GM19372 (cell line): ENCODE measurements around the gene ARHGAP1.
A peak's percentile ranks its signal among the peaks of the same experiment; 100 is the strongest.

Experiments
- ATAC-seq: cut with Tn5 transposase; IDR thresholded peaks from one replicate; pipeline ENCODE4 v1.9.1; 2021; ENCODE audit warnings: mild to moderate bottlenecking, low read depth, moderate library complexity; ENCODE audit not compliant: unreplicated experiment

Gene ARHGAP1

GRCh38 chr11:46700241-46701077 lies at the start of gene ARHGAP1, which contains the start of gene ZNF408:
Gene ARHGAP1 (minus strand): TSS chr11:46700619. CDS start chr11:46696107, 4,512 bp downstream.
Gene ZNF408 (plus strand): TSS chr11:46701031. CDS start chr11:46701048, 17 bp downstream.
- peak; percentile 91 for ATAC-seq

DNA sequence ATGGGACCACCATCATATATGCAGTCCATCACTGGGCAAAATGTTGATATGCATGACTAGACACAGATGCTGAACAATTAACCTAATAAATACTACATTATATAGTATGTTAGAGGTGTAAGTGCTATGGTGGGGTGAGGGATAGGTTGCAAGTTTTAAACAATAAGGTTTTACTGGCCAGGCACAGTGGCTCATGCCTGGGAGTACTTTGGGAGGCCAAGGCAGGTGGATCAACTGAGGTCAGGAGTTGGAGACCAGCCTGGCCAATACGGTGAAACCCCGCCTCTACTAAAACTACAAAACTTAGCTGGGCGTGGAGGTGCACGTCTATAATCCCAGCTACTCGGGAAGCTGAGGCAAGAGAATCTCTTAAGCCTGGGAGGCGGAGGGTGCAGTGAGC lies 46.7 kb upstream of the ARHGAP1 start:
- no peak for ATAC-seq

DNA sequence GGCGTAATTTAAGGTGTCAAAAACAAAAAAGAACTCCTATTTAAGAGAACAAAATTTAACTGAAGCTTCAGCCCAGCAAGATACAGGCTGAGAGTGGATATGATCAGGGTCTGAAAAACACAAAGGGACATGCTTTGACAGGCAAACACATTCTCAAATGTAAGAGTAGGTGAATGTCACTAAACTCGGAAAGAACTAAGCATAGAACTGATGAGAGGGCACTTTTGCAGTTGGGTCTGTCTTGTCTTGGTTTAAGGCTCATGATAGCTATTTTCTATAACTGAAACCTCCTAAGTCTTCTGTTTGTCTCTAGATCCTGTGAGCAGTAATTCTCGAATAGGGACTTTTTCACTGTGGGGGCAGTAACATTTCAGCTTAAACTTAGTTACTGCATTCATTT lies 45.6 kb upstream of the ARHGAP1 start:
- no peak for ATAC-seq

DNA sequence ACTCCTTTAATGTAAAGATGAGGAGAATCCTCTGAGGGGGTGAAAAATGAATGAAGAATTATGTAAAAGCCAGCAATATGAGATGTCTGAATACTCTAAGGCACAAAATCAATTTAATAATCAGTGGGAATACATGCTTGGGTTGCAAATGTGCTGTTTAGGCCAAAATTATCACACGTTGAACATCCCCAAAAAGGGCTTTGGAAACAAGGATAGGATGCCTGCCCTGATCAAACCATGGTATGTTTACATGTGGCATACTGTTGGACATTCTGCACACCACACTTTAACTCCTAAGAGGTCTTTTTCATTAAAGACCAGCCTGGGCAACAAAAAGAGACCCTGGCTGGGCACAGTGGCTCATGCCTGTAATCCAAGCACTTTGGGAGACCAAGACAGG lies 44.9 kb upstream of the ARHGAP1 start:
- no peak for ATAC-seq

- no peak for ATAC-seq
Measured at GRCh38 chr11:46743693-46744339, 43.4 kb upstream of the ARHGAP1 start.

DNA sequence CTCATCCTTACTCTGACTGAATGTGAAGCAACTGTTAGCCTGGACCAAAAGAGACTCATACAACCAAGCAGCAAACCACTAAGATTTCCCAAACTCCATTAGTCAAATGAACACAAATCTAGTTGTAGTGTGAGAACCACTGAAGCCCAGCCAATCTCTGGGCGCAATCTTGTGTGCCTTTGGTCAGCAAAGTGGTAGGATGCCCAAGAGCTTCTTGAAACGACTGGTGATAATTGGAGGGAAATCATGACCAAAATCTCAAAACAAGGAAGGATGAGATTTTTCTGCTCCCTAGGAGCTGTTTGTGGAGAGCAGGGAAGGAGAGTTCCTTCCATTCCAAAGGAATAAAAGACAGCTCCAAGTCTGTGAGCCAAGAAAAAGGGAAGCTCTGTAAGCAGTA lies 42.6 kb upstream of the ARHGAP1 start:
- ATAC-seq = no peak

DNA sequence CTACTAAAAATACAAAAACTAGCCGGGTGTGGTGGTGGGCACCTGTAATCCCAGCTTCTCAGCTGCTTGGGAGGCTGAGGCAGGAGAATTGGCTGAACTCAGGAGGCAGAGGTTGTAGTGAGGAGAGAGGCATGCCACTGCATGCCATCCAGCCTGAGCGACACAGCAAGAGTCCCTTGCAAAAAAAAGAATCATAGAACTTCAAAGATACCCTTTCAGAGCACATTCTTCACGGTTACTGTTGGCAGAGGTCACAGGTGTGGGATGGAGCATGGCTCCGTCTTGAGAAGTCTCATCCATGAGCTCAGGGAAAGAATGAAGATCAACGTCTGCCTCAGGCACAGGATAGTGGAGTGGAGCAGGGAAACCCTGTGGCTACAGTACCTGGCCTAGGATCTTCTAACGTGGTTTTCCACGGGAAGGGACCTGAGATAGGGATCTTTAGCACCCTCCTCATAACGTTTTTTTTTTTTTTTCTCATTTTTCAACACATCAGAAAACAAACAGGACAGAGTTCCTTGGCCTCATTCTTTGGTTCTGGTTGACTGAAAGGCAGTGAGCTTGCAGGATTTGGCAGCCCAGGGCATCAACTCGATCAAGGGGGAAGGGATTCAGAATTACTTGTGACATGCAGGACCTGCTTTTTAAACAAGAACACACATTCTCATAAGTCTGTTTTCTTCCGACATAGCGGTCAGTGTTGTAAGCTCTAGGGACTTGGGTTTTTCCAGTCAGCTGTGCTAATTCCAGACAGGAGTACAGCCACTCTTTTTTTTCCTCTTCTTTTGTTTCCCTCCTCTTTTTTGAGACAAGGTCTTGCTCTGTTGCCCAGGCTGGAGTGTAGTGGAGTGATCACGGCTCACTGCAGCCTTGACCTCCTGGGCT lies 41.4 kb upstream of the ARHGAP1 start:
- ATAC-seq = no peak

DNA sequence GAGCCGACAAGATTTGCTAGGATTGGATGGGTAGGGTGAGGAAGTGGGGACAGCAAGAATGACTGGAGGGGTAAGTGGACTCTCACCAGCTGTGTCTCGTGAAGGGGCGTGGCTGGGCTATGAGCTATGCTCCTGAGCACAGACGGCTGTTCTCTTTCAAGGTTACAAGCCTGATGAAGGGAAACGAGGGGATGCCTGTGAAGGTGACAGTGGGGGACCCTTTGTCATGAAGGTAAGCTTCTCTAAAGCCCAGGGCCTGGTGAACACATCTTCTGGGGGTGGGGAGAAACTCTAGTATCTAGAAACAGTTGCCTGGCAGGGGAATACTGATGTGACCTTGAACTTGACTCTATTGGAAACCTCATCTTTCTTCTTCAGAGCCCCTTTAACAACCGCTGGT lies 38.5 kb upstream of the ARHGAP1 start:
- ATAC-seq = no peak

DNA sequence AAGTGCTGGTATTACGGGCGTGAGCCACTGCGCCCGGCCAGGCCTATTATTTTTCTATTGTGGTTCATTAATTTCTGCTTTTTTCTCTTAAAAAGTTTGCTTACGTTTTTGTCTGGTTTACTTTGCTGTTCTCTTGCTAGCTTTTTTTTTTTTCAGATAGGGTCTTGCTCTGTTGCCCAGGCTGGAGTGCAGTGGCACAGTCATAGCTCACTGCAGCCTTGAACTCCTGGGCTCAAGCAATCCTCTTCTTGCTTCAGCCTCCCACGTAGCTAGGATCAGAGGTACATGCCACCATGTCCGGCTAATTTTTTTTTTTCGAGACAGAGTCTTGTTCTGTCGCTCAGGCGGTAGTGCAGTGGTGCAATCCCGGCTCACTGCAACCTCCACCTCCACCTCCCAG lies 37.3 kb upstream of the ARHGAP1 start:
- no peak for ATAC-seq

- ATAC-seq = no peak
Measured at GRCh38 chr11:46736615-46737014, 36.2 kb upstream of the ARHGAP1 start.

DNA sequence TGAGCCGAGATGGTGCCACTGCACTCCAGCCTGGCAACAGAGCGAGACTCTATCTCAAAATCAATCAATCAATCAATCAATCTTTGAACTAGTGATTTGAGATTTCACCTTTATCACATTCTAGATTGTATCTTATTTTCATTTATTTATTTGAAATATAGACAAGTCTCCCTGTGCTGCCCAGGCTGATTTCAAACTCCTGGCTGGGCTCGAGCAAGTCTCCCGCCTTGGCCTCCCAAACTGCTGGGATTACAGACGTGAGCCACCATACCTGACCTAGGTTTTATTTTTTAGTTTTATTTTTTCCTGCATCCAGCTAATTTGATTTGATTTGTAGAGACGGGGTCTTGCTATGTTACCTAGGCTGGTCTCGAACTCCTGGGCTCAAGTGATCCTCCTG lies 35.7 kb upstream of the ARHGAP1 start:
- ATAC-seq = no peak

DNA sequence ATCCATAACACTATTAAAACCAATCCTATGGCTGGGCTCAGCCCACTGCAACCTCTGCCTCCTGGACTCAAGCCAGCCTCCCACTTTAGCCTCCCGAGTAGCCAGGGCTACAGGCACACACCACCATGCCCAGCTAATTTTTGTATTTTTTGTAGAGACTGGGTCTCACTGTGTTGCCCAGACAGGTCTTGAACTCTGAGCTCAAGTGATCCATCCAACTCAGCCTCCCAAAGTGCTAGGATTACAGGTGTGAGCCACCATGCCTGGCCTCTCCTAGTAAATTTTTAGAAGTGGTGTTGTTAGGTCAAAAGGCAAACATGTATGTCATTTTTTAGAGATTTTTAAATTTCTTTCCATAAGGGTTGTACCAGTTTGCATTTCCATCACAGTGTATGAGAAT lies 32.8 kb upstream of the ARHGAP1 start:
- ATAC-seq = no peak

- no peak for ATAC-seq
Measured at GRCh38 chr11:46731545-46731944, 31.1 kb upstream of the ARHGAP1 start.

DNA sequence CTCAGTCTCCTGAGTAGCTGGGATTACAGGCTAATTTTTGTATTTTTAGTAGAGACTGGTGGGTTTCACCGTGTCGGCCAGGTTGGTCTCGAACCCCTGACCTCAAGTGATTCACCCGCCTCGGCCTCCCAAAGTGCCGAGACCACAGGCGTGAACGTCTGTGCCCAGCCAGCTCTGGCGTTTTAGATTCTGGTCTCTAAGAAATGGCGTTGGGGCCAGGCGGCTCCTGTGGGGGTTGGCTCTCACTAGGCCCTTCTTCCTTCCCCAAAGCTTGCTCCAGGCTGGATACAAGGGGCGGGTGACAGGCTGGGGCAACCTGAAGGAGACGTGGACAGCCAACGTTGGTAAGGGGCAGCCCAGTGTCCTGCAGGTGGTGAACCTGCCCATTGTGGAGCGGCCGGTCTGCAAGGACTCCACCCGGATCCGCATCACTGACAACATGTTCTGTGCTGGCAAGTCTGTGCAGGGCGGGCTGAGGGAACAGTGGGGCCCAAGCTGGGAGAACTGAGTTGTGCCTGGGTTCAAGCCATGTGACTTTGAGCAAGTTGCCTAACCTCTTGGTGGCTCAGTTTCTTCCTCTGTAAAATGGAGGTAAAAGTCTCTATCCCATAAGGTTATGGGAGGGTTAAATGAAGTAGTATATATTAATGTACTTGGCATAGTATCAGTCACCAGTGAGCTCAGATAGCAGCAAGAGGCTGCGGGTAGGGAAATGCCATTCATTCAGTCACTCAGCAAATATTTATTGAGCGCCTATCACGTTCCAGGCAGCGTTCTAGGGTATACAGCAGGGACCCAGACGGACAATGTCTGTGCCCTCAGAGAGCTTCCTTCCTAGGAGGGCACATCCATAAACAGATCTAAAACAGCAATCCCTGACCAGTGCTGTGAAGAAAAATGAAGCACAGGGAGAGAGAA lies 28.9 kb upstream of the ARHGAP1 start:
- ATAC-seq = no peak

GRCh38 chr11:46728659-46729040 lies 28.2 kb upstream of the ARHGAP1 start:
- ATAC-seq = no peak

- no peak for ATAC-seq
Measured at GRCh38 chr11:46727952-46728658, 27.7 kb upstream of the ARHGAP1 start.

DNA sequence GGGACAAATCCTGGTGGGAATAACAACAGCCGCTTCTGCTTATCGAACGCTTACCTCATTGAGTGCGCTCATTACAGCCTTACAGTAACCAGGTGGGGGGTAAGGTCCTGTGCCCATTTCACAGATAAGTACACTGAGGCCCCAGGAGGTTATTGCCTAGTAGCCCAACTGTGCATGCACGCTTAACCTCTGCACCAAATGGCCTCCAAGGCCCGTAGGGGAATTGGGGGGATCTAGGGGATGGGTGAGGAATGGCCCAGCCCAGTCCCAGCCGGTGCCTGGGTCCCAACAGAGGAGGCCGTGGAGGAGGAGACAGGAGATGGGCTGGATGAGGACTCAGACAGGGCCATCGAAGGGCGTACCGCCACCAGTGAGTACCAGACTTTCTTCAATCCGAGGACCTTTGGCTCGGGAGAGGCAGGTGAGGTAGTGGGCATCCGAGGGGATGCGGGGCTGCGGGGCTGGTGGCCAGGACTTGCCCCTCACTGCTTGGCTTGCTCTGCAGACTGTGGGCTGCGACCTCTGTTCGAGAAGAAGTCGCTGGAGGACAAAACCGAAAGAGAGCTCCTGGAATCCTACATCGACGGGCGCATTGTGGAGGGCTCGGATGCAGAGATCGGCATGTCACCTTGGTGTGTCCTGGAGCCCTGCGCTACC lies 25.9 kb upstream of the ARHGAP1 start:
- ATAC-seq = no peak

DNA sequence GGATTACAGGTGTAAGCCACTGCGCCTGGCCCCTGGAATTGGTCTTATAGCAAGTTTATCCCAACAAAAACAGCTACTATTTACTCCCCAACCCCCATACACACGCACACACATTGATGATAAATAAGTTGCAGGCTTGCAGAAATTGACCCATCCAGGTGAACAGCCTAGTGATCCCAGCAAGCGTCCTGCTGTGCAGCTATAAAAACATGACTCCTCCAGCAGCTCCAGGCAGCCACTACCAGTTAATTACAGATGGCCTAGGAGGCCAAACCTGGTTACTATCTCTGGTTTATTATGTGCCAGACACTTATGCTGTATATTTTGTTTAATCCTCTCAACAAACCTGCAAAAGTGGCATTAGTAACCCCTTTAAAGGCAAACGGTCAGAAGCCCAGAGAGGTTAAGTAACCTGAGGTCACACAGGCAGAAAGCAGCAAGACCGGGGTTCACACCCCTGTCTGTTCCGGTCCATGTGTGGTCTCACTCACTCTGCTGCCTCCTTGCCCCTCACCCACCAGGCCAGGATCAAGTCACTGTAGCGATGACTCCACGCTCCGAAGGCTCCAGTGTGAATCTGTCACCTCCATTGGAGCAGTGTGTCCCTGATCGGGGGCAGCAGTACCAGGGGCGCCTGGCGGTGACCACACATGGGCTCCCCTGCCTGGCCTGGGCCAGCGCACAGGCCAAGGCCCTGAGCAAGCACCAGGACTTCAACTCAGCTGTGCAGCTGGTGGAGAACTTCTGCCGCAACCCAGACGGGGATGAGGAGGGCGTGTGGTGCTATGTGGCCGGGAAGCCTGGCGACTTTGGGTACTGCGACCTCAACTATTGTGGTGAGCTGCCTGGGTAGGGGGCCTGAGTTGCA lies 25.2 kb upstream of the ARHGAP1 start:
- no peak for ATAC-seq
